HL-60 (cell line): ENCODE measurements around the gene SMPDL3B.

Experiments
- CTCF ChIP-seq: IDR thresholded peaks from one replicate; pipeline ENCODE4 v1.5.1; 2011; ENCODE audit warnings: low read length, control low read depth, inconsistent platforms; ENCODE audit not compliant: insufficient read depth
- SPI1 ChIP-seq: IDR thresholded peaks from 2 replicates; pipeline ENCODE4 v1.6.1; 2012; ENCODE audit warnings: low read depth, mild to moderate bottlenecking, borderline replicate concordance

- TF ChIP-seq CTCF (no peak), SPI1 (no peak)
These were observed 23.7 kb downstream of the SMPDL3B start for GRCh38 chr1:27958513-27958912.
